Dedifferentiated amniotic fluid mesenchymal stem cell (primary cell): ENCODE measurements around the gene COPS7A.

Experiments
- DNase-seq: peaks from one replicate; pipeline ENCODE4 v3.0.0-alpha.2; 2016; ENCODE audit errors: extremely low spot score

COPS7A gene

DNA sequence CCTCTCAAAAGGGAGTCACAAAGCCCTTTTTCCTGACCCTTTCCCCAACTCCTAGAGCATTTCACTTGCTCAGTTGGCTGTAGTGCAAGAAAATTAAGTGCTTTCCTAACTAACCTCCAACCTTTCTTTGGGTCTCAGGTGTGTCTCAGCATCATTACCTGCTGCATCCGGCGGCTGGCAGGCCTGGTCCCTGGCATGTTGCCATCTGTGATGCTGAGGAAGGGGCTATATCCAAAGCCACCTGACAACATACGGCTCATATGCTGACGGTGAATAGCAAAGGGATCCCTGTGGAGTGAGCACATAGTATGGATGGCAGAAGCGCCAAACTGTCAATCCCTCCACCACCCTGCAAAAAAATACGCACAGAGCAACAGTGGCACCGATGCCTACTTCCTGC, 27.9 kb downstream of the COPS7A start:
- no peak for DNase-seq

DNA sequence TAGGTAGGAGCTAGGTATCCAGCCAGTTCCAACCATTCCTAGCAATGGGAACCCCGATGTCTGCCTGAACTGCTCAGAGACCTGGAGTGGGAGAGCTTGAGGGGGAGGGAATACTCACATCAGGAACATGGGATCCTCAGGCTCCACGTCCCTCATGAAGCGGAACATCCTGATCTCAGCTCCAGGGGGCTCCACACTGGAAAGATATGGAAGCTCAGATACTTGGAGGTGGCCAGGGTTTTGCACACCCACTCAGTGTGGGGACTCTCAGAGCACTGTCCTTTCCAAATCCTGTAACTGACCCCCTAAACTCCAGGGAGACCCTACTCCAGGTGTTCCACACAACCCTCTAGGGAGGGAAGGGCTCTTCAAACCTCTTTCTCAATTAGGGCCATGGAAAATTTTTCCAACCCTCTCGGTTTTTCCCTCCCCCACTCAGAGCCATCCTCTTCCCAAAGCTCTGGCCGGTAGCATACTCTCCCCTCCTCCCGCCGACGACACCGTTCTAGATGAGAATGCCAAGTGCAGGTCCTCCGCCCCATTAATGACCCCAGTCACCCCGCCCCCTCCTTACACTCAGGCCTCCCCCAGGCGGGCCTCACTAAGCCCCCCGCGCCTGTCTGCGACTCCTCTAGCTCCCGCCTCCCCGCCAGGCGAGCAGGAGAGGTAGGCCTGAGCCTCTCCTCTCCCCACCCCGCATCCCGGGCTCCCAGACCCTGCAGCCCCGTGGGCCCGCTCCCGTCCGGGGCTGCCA, 28.5 kb downstream of the COPS7A start:
- DNase-seq = peak; percentile 56

DNA sequence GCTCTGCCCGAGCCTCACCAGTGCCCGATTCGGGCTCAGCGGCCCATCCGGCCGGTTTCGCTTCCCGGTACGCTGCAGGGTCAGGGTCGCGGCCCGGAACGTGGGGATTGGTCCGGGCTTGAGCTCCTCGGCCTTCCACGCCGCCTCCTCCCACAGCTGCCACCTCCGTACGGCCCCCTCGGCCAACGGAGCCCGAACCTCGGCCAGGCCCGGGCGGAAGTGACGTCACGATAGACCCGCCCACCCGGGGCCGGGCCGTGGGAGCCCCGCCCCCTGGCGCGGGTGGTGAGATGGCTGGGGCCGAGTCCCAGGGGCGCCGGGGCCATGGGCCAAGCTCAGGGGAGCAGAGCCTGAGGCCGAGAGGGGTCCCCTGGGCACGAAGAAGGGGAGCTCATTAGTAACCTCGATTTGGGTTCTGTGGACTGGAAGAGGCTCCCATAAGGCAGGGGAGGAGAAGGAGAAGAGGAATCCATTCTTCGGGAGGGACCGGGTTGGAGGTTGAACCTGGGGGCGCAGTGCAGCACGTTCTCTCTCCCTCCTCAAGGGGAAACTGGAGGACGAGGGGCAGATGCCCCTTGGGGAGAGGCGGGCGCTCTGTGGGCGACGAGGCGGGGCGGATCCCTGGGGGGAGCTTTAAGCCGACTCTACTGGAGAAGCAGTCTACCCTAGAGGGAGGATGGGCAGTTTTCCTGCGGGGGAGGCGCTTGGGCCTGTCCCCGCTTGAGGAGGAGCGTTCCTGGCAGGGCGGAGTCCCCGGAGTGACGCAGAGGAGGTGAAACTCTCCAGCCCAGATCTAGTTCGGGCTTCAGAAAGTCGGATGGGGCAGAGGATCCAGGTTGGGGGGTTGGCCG, 29.3 kb downstream of the COPS7A start, which contains the start of gene MLF2:
MLF2 (minus strand) TSS at position 221 of the 851 bp plus-strand sequence. CDS start 807 bp downstream, outside the sequence.
- peak; percentile 99 for DNase-seq

DNA sequence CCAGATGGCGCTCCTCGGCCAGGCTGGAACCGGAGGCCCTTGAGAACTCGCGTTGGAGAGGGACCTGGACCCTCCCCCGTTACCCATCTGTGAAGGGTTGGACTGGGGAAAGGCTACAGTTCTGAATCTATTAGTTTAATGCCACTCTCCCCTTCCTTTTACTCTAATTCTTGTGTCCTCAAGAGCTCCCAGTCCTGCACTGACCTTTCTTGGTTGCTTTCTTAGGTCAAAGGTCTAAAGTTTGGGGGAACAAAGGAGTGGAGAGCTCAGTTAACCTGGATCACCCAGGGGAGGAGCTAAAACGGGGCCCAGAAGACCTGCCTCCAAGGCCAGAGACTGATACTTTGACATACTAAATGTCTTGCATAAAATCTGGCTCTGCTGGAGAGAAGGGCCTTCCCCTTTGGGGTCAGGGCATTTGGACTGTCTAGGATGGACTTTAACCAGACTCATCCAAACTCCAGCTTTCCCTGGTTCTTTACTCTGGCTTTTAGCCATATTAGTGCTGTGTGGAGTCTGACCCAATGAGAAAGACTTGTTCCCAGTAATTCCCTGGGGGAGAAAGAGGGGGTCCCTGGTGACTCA, 30.0 kb downstream of the COPS7A start:
- DNase-seq = no peak

GRCh38 chr12:6754411-6754810, 30.6 kb downstream of the COPS7A start:
- no peak for DNase-seq

- no peak for DNase-seq
Observed at GRCh38 chr12:6757028-6757690, 33.3 kb downstream of the COPS7A start.

- DNase-seq = no peak
Observed at GRCh38 chr12:6758506-6759095, 34.8 kb downstream of the COPS7A start.

GRCh38 chr12:6759741-6760140, 35.9 kb downstream of the COPS7A start:
- DNase-seq = no peak

DNA sequence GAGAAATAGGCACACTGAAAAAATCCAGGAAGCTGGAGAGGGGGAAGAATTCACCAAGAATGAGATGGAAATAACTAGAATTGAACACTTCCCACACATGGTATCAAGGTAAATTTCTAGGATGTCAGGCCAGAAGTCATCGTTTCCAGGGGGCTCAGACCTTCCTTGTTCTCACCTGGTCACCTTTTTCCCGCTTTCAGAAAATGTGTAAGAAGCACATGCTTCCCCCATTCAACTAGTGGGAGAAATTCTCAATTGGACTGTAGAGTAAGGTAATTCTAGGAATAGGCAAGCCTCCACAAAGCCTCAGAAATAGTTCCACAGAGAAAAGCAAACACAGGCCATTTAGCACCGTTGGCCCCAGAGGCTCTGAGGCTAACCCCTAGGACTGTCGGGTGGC, 39.5 kb downstream of the COPS7A start:
- no peak for DNase-seq

DNA sequence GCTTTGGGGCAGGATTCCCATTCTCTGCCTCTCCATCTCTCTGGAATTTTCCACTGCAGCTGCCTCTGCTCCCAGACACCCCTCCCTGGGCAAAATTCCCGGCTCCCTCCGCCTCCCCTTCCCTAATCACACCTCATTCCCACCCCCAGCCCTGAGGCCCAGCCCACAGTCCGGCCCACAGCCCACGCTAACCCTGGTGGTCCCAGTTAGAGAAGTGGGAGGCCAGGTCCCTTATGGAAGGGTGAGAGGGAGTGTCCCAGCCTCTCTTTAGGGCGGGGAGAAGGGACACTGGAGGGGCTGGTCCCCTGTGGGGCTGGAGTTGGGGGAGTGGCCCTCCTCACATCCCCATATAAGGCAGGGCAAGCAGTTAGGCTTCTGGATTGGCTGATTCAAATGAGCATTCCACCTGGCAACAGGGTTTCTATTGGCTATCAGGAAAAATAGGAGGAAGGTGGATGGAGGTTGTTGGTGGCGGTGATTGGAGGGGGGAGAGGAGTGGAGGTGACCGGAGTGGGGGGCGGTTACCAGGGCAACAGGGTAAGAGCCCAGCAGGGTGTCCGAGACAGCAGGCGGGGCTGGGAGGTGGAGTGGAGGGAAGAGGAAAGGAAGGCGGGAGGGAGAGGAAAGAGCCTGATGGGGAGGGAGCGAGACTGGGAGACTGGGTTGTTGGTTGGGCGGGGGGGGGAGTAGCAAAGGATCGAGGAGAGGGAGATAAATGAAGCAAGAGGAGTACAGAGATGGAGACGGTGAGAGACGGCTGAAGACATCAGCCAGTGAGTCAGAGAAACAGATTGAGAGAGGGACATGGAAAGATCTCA, 40.4 kb downstream of the COPS7A start:
- DNase-seq = peak; percentile 97

DNA sequence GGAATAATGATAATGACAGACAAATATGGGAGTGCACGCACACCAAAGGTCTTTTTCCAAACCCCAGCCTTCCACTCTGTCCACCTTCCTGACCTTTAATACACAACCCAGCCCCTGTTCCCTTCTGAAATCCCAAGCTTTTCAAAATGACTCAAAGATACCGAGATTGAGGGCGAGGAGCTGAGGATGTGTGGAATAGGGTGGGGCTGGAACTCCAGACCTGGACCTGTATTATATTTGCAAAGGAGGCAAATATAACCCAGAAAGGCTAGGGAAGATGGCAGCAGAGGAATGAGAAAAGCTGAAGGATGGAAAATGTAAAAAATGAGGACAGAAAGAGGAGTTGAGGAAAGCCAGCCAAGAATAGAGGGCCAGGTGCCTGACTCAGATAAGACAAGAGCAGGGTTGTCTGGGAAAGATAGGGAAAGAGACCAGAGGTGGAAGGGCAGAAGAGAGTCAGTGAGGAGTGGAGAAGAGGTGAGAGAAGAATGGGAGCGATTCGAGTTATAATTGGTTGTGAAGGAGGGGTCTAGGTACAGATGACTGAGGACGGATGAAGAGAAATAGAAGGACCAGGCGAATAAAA, 41.3 kb downstream of the COPS7A start:
- no peak for DNase-seq

GRCh38 chr12:6765634-6766581, 42.1 kb downstream of the COPS7A start, which contains the start of gene PTMS:
TSS of gene PTMS (plus strand) at chr12:6766363. CDS start at chr12:6766706, 343 bp downstream.
- DNase-seq = peak; percentile 75

DNA sequence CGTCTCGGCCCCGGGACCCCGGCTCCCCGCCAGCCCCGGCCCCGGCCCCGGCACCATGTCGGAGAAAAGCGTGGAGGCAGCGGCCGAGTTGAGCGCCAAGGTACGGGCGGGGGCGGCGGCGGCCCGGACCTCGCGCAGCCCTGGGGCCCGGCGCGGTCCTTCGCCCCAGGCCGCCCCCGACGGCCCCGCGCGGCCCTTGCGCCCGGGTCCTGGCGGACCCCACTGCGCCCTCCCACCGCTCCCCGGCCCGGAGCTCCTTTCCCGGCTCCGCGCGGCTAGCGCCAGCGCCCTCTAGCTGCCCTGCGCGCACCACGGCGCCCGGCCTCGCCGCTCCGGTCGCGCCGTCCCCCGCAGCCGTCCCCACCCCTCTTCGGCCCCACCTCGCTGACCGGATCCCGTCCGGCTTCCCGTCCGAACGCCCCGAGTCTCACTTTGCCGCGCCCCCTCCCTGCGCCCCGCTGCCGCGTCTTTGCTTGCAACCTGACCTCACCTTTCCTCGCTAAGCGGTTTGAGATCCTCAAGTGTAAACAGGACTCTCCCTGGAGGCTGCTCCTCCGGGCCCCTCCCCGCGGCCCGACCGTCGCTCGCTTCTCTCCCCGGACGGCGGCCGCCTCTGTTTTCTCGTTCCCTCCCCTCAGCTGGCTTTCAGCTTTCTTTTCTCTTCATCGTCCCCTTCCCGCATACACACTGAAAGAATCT, 43.0 kb downstream of the COPS7A start:
- peak; percentile 51 for DNase-seq

GRCh38 chr12:6767353-6768319, 43.8 kb downstream of the COPS7A start:
- peak; percentile 67 for DNase-seq

- DNase-seq = peak; percentile 25
Observed at GRCh38 chr12:6768437-6768914, 44.6 kb downstream of the COPS7A start.

DNA sequence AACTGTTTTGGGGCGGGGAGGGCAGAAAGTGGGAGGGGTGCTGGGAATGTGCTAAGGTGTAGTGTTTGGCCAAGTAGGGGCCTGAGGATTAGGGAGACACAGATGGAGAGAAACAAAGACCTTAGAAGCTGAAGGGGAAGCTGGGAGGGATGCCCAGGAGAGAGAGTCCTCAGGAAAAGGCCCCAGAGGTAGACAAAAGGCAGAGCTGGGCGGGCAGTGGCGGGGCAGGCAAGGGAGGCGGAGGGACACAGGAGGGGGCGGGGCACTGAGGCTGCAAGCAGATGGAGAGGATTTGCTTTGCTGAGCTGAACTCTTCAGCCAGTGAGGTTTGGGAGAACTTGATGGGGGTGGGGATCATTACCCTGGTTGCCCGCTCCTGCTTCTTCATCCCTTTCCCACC, 45.1 kb downstream of the COPS7A start:
- DNase-seq = peak; percentile 28

DNA sequence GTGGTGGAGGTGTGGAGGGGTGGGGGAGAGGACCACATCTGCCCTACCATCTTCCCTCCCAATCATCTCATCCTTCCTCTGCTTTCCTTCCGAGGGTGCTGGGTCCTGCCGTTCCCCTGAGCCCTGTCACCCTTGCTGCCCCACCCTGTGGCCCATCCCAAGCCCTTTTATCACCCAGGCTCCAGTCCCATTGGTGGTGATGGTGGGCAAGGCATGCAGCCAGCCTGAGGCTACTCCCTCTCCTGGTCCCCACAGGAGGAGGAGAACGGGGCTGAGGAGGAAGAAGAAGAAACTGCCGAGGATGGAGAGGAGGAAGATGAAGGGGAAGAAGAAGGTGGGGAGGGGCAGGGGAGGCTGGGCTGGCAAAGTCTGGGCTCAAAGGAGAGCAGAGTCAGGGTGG, 45.8 kb downstream of the COPS7A start:
- no peak for DNase-seq
